Fibroblast of villous mesenchyme (primary cell): ENCODE data around the gene C1orf210. TPM values are rescaled to one million over a fixed set of nuclear protein-coding genes. Genes with fewer than 3 reads are reported as not detected.

Source experiments
- DNase-seq: peaks from one replicate; pipeline ENCODE4 v3.0.0-alpha.2; 2010; ENCODE audit warnings: low read depth
- H3K4me3 ChIP-seq: 2 replicates; pipeline ENCODE4 v1.5.1; 2011; ENCODE audit warnings: low read depth, mild to moderate bottlenecking, low read length
- total RNA-seq: library from RNA; depleted of rRNA; stranded (reverse); fragments of >200 nt; gene quantifications from 2 replicates; pipeline ENCODE4 v1.2.3, GENCODE V29; 2012
- TF ChIP-seq, protein P1 (sequence below): IDR thresholded peaks from 2 replicates; pipeline ENCODE4 v1.5.1; 2012; ENCODE audit warnings: low read depth, mild to moderate bottlenecking, low read length; ENCODE audit not compliant: insufficient read depth

Gene C1orf210
- total RNA-seq, 1 donor = not detected

DNA sequence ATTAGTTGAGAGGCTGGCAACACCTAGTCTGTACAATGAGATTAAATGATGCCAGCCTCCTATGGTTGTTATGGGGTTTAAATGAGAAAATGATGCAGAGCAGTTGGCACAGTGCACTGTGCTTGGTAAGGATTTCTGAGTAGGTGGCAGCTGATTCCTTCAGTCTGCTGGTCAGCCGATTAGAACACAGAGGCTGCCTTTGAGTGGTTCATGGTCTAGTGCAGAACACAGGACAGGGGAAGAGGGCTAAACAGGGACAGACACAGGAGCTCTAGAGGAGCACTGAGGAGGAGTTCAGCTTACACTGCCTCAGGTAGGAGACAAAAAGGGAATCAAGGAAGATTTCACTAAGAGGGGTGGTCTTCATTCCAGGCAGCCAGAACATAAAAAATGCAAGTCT lies 16.8 kb upstream of the C1orf210 start:
- TF ChIP-seq, protein P1, sequence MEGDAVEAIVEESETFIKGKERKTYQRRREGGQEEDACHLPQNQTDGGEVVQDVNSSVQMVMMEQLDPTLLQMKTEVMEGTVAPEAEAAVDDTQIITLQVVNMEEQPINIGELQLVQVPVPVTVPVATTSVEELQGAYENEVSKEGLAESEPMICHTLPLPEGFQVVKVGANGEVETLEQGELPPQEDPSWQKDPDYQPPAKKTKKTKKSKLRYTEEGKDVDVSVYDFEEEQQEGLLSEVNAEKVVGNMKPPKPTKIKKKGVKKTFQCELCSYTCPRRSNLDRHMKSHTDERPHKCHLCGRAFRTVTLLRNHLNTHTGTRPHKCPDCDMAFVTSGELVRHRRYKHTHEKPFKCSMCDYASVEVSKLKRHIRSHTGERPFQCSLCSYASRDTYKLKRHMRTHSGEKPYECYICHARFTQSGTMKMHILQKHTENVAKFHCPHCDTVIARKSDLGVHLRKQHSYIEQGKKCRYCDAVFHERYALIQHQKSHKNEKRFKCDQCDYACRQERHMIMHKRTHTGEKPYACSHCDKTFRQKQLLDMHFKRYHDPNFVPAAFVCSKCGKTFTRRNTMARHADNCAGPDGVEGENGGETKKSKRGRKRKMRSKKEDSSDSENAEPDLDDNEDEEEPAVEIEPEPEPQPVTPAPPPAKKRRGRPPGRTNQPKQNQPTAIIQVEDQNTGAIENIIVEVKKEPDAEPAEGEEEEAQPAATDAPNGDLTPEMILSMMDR = no peak
- no peak for DNase-seq
- H3K4me3 ChIP-seq = no peak overlapping the region

DNA sequence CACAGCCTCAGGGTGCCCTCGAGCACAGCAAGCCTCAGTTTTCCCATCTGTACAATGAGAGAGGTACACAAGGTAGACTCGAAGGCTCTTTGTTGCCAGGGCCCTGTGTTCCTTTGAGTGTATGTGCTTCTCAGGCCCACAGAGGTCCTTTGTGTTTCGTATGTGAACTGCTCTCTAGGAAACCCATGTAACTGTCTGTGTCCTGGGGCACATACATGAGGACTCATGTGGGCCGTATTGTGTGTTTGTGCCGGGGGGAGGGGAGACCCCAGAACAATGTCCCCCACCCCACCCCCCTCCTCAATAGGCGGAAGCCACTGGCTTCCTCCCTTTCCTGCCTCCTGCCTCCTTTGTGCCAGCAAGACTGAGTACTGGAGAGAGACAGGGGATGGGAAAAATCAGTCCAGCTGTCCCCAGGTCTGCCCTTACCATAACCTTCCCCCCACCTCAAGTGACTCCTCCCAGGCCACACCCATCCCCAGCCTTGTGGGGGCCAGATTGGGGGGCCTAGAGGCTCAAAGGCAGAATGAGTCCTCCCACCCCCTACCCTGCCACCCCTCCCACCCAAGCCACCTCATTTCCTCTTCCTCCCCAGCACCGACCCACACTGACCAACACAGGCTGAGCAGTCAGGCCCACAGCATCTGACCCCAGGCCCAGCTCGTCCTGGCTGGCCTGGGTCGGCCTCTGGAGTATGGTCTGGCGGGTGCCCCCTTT lies 15.2 kb upstream of the C1orf210 start, which contains the start of gene TIE1:
Gene TIE1 (plus strand): TSS at position 605 of the 717 bp plus-strand sequence. CDS start 90 bp downstream, at position 695.
- no peak for DNase-seq
- TF ChIP-seq, protein P1 = no peak
- no peak within 1 kb of the TSS for H3K4me3 ChIP-seq

DNA sequence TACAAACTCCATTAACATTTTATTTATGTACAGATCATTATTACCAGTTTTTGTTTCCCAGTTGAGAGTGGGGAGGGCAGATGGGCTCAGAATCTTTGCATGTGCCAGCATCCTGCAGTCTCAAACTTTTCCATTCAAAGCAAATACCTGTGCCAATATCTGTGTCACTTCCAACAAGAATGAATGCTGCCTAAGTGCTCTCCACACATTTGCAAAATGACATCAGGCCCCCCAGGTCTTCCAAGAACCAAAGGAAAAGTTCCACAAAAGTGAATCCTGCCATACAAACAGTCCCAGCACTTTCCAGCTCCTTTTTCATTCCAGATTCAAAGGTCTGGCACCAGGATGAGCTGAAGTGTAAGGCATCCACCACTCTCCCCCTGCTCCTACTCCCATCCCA lies 13.7 kb upstream of the C1orf210 start:
- TF ChIP-seq, protein P1 = no peak
- DNase-seq = no peak
- H3K4me3 ChIP-seq = no peak overlapping the region

DNA sequence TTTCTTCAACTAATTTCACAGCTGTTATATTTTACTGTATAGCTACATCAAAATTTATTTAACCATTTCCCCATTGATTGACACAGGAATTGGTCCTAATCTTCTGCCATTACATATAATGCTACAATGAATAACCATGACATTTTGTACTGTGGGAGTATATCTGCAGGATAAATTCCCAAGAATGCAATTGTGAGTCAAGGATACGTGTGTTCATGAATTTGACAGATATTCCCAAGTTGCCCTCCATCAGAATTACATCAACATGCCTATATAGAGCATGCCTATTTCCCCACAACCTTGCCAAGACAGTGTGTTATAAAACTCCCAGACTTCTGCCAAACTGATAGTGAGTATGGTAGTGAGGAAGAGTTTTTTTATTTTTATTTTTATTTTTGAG lies 12.7 kb upstream of the C1orf210 start:
- no peak overlapping the region for H3K4me3 ChIP-seq
- TF ChIP-seq, protein P1 = no peak
- no peak for DNase-seq

DNA sequence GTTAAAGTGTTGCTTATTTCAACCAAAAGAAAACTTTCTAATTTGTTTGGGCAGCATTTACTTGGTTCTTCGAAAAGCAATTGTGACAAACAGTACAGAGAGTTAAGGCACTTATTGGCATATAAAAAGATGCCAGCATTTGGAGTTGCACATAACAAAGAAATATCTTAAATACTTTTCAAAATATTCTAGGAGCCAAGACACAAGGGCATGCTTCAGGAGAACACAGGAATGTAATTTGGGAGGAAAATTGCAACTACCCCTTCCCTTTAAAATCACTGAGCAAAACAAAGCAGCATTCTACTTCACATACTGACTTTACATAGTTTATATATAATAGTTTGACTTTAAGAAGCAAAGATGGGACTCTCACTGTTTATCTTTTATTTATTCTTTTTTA lies 10.8 kb upstream of the C1orf210 start:
- DNase-seq = no peak
- TF ChIP-seq, protein P1 = no peak
- no peak overlapping the region for H3K4me3 ChIP-seq

DNA sequence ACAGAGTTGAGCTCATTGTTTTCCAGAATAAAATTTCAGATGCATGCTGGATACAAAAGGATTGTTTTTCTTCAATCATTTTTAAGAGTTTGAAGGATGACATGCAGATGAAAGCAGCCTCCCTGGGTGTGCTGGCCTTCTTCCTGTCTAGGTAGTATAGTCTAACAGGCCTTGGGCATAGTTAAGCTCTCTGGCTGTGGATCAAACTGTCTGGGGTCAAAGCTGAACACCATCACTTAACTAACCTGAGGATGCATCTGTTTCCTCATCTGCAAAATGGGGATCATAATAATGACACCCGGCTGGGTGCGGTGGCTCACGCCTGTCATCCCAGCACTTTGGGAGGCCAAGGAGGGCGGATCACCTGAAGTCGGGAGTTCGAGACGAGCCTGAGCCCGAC lies 9.4 kb upstream of the C1orf210 start:
- DNase-seq = no peak
- no peak overlapping the region for H3K4me3 ChIP-seq
- TF ChIP-seq, protein P1 = no peak
